ENCODE data around the gene AP1G2.

- TF ChIP-seq EZH2 (IDR thresholded peaks at IDR 0.05; ENCODE audit: low read length, unreplicated experiment) (no peak), CTCF (conservative IDR thresholded peaks at IDR 0.05; ENCODE audit: low read depth, low read length) (no peak), EZH2phosphoT487 (IDR thresholded peaks at IDR 0.05; ENCODE audit: borderline replicate concordance, low read length) (no peak)
Observed at GRCh38 chr14:23580948-23581281, 13.3 kb upstream of the AP1G2 start.

Data from PC-3 (cell line).